K562 (cell line): ENCODE measurements around the gene VARS1. TPM values are rescaled to one million over a fixed set of nuclear protein-coding genes. Genes with fewer than 3 reads are reported as not detected.
A peak's percentile ranks its signal among the peaks of the same experiment; 100 is the strongest.

Experiments
- BDP1 ChIP-seq: IDR thresholded peaks from 3 replicates; pipeline ENCODE4 v1.6.1; 2011; ENCODE audit not compliant: insufficient read length, insufficient read depth
- CEBPG ChIP-seq, 3 experiments: fragments of 200-800 bp in 1 of 3; sonication (Bioruptor generic) in 1 of 3; sonication (generic) in 1 of 3; formaldehyde crosslinking in 1 of 3; IDR thresholded peaks in 2 of 3; conservative IDR thresholded peaks in 1 of 3; 2 replicates each; pipeline versions ENCODE4 v1.6.1 to v1.8.0; 2016 to 2022; ENCODE audit warnings: missing compliant biosample characterization in 2 of 3, missing genetic modification characterization in 2 of 3, mild to moderate bottlenecking in 1 of 3, missing genetic modification reagents in 1 of 3
- CHD4 ChIP-seq: fragments of 200-600 bp; sonication (generic); IDR thresholded peaks from 3 replicates; pipeline ENCODE4 v1.6.1; 2012; ENCODE audit warnings: low read depth, mild to moderate bottlenecking, mixed read lengths, low read length, inconsistent platforms; ENCODE audit not compliant: insufficient read depth, insufficient replicate concordance, poor library complexity, severe bottlenecking
- EHMT2 ChIP-seq: fragments of 450-650 bp; IDR thresholded peaks from 2 replicates; pipeline ENCODE4 v1.6.1; 2018; ENCODE audit warnings: antibody characterized with exemption
- FOS ChIP-seq: IDR thresholded peaks from 3 replicates; pipeline ENCODE4 v1.6.1; 2011; ENCODE audit not compliant: insufficient read length; ENCODE audit errors: extremely low read depth
- GTF2B ChIP-seq: IDR thresholded peaks from 2 replicates; pipeline ENCODE4 v1.6.1; 2011; ENCODE audit not compliant: insufficient read length; ENCODE audit errors: extremely low read depth
- NRF1 ChIP-seq, 2 experiments: fragments of 450-650 bp; IDR thresholded peaks in 1 of 2; conservative IDR thresholded peaks in 1 of 2; 2 replicates each; pipeline ENCODE4 v1.6.1; 2014; ENCODE audit warnings: mild to moderate bottlenecking in 2 of 2
- PBX2 ChIP-seq, 2 experiments: IDR thresholded peaks in 1 of 2; conservative IDR thresholded peaks in 1 of 2; 2 replicates each; pipeline ENCODE4 v1.6.1; 2016; ENCODE audit warnings: low read depth in 2 of 2, mild to moderate bottlenecking in 1 of 2, missing compliant biosample characterization in 1 of 2, missing genetic modification characterization in 1 of 2, moderate library complexity in 1 of 2
- SP2 ChIP-seq: IDR thresholded peaks from 2 replicates; pipeline ENCODE4 v1.6.1; 2011; ENCODE audit warnings: mild to moderate bottlenecking, low read depth, low read length, moderate library complexity; ENCODE audit not compliant: poor library complexity, severe bottlenecking; ENCODE audit errors: extremely low read depth
- ZBTB34 ChIP-seq: fragments of 250-450 bp; sonication (Bioruptor Pico); IDR thresholded peaks from 2 replicates; pipeline ENCODE4 v1.8.0; 2021; ENCODE audit warnings: mild to moderate bottlenecking, moderate library complexity
- ZNF277 ChIP-seq: fragments of 250-450 bp; sonication (Bioruptor Pico); IDR thresholded peaks from 2 replicates; pipeline ENCODE4 v1.8.0; 2022; ENCODE audit warnings: inconsistent platforms, mild to moderate bottlenecking, moderate library complexity, borderline replicate concordance
- ZNF395 ChIP-seq: fragments of 200-800 bp; sonication (Bioruptor generic); IDR thresholded peaks from 2 replicates; pipeline ENCODE4 v1.6.1; 2017; ENCODE audit warnings: missing genetic modification characterization, missing compliant biosample characterization
- ZNF445 ChIP-seq: fragments of 250-450 bp; sonication (Bioruptor Pico); IDR thresholded peaks from 2 replicates; pipeline ENCODE4 v1.4.0; 2020; ENCODE audit warnings: low read depth, mild to moderate bottlenecking, moderate library complexity
- ZNF75A ChIP-seq: fragments of 450-650 bp; formaldehyde crosslinking; IDR thresholded peaks from 2 replicates; pipeline ENCODE4 v1.4.0; 2020; ENCODE audit warnings: mild to moderate bottlenecking
- polyA plus RNA-seq, 8 experiments: library from polyadenylated mRNA; depleted of rRNA in 4 of 8; stranded (reverse) in 5 of 8; unstranded in 3 of 8; fragments of >200 nt; fragmentation: Nextera tagmentation in 2 of 8; fragmentation: Illumina TruSeq in 1 of 8; extraction: Ambion mirVana in 2 of 8; extraction: Trizol in 1 of 8; gene quantifications; 2 replicates each; pipeline versions ENCODE4 v1.2.1 to v1.2.3, GENCODE V29; 2011 to 2014; ENCODE audit warnings: inconsistent platforms in 1 of 8, missing spikeins in 1 of 8
- total RNA-seq, 7 experiments: library from RNA; depleted of rRNA in 6 of 7; stranded (reverse); fragments of >200 nt in 6 of 7; fragmentation: Illumina TruSeq in 2 of 7; extraction: Trizol in 2 of 7; gene quantifications; 2 replicates each; pipeline versions ENCODE4 v1.2.1 to v1.2.3, GENCODE V29; 2011 to 2021; ENCODE audit warnings: low replicate concordance in 1 of 7

The VARS1 gene
- total and polyA plus RNA-seq, 9 of the 15 experiments (the other 6 are each of a cell fraction or from before 2014, with no cell fraction given), result 2.9 to 488 (median 130) TPM

- TF ChIP-seq ZNF395 (peak; percentile 86; the same call in 1 of the 2 replicates), NRF1 (conservative IDR thresholded peaks at IDR 0.05 in 1 of 2, IDR thresholded peaks at IDR 0.05 in 1 of 2) (peak; percentile 48 to 62; a peak in 3 of 4 replicates), GTF2B (no peak), FOS (no peak), EHMT2 (no peak), ZNF445 (CRISPR knock-in tag) (no peak), ZBTB34 (CRISPR knock-in tag) (no peak), BDP1 (no peak), CEBPG (CRISPR knock-in tag; IDR thresholded peaks at IDR 0.05) (no peak), CEBPG (tag; conservative IDR thresholded peaks at IDR 0.05 in 1 of 2, IDR thresholded peaks at IDR 0.05 in 1 of 2) (no peak), PBX2 (CRISPR knock-in tag; IDR thresholded peaks at IDR 0.05; ENCODE audit: low read depth) (no peak), PBX2 (tag; conservative IDR thresholded peaks at IDR 0.05; ENCODE audit: low read depth) (no peak), ZNF277 (CRISPR knock-in tag) (no peak), ZNF75A (no peak), SP2 (no peak), CHD4 (no peak)
Observed at GRCh38 chr6:31750411-31751022, 45.0 kb downstream of the VARS1 start (continued).
